Osteocyte (in vitro differentiated cells): ENCODE results near the gene SUPT3H. TPM values are rescaled to one million over a fixed set of nuclear protein-coding genes. Genes with fewer than 3 reads are reported as not detected.

Source experiments
- DNase-seq: peaks from one replicate; pipeline ENCODE4 v3.0.0; 2021; ENCODE audit warnings: mixed read lengths; ENCODE audit not compliant: unreplicated experiment; ENCODE audit errors: extremely low spot score
- H3K27ac Mint-ChIP-seq: one replicate; pipeline ENCODE4 v1.8.0; 2021; ENCODE audit warnings: mild to moderate bottlenecking, mixed read lengths; ENCODE audit not compliant: unreplicated experiment
- H3K27me3 Mint-ChIP-seq: one replicate; pipeline ENCODE4 v1.8.0; 2021; ENCODE audit warnings: mixed read lengths; ENCODE audit not compliant: unreplicated experiment
- H3K36me3 Mint-ChIP-seq: one replicate; pipeline ENCODE4 v1.8.0; 2021; ENCODE audit warnings: mixed read lengths; ENCODE audit not compliant: unreplicated experiment
- H3K4me1 Mint-ChIP-seq: one replicate; pipeline ENCODE4 v1.8.0; 2021; ENCODE audit warnings: mixed read lengths; ENCODE audit not compliant: unreplicated experiment
- H3K4me3 Mint-ChIP-seq: one replicate; pipeline ENCODE4 v1.8.0; 2021; ENCODE audit warnings: mild to moderate bottlenecking, moderate library complexity, mixed read lengths; ENCODE audit not compliant: unreplicated experiment
- H3K9me3 Mint-ChIP-seq: one replicate; pipeline ENCODE4 v1.8.0; 2021; ENCODE audit warnings: mixed read lengths; ENCODE audit not compliant: unreplicated experiment
- total RNA-seq: library from RNA; stranded (reverse); gene quantifications from 2 replicates; pipeline ENCODE4 v1.2.1, GENCODE V29; 2021
- TF ChIP-seq, protein P1 (sequence below): fragments of 200-600 bp; sonication (generic); IDR thresholded peaks from 2 replicates; pipeline ENCODE4 v1.5.0; 2021; ENCODE audit warnings: antibody characterized with exemption, mild to moderate bottlenecking, moderate library complexity

The SUPT3H gene
- total RNA-seq, 1 donor from 2014 or later, result 13.2 TPM

DNA sequence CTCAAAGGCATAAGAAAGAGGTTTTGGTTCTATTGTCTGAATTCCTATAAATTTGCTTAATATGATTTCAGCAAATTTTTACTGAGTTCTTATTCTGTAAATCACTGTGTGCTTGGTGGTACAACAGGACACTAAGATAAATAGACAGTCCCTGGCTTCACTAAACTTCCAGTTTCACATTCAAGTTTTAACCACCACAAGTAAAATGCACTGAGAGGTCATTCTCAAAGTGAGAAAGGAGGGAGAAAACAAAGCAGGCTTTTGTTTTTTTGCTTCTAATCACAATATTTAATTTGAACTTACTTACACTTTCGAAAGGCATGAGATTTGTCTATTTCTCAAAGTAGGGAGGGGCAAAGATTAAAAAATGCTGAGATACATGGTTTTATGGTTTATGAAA, 544.5 kb downstream of the SUPT3H start:
- Mint-ChIP-seq H3K4me1 (peaks cover 27% of the 10 kb centered on the region), H3K9me3 (no peaks in the 10 kb centered on the region), H3K27me3 (no peaks in the 10 kb centered on the region), H3K27ac (no peak overlapping the region), H3K4me3 (no peak overlapping the region), H3K36me3 (peaks cover 3% of the 10 kb centered on the region)
- TF ChIP-seq, protein P1, sequence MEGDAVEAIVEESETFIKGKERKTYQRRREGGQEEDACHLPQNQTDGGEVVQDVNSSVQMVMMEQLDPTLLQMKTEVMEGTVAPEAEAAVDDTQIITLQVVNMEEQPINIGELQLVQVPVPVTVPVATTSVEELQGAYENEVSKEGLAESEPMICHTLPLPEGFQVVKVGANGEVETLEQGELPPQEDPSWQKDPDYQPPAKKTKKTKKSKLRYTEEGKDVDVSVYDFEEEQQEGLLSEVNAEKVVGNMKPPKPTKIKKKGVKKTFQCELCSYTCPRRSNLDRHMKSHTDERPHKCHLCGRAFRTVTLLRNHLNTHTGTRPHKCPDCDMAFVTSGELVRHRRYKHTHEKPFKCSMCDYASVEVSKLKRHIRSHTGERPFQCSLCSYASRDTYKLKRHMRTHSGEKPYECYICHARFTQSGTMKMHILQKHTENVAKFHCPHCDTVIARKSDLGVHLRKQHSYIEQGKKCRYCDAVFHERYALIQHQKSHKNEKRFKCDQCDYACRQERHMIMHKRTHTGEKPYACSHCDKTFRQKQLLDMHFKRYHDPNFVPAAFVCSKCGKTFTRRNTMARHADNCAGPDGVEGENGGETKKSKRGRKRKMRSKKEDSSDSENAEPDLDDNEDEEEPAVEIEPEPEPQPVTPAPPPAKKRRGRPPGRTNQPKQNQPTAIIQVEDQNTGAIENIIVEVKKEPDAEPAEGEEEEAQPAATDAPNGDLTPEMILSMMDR, result no peak
- DNase-seq, result no peak

DNA sequence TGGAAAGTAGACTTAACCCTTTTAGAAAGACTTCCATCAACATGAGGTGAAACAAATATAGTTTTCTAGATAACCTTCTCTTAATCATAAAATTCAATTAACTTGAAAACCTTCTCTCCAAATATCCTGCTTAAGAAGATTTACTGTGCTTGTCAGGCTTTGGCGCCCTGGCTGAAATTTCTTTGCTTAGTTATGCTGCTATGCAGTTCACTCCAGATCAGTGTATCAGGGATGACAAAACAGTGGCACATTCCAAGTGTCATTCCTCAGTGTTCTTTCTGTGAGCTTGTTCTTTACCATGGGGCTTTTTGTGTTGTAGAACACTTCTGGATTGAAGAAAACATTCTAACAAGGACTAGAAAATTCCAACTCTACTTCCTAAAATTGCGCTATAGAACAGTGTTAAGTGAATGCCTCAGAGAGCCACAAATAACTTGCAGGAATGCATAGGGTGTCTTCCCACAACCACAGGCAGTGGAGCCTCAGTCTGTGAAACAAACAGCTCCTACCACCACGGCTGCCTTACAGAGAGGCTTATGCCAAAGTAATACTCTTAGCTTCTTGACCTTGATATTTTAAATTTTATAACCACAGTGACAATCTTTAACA, 546.6 kb downstream of the SUPT3H start:
- Mint-ChIP-seq H3K27ac (peak overlapping the region; percentile 1), H3K9me3 (no peaks in the 10 kb centered on the region), H3K4me3 (no peak overlapping the region), H3K36me3 (peaks cover 3% of the 10 kb centered on the region), H3K27me3 (no peaks in the 10 kb centered on the region), H3K4me1 (peaks cover 29% of the 10 kb centered on the region)
- no peak for DNase-seq
- TF ChIP-seq, protein P1, result no peak

DNA sequence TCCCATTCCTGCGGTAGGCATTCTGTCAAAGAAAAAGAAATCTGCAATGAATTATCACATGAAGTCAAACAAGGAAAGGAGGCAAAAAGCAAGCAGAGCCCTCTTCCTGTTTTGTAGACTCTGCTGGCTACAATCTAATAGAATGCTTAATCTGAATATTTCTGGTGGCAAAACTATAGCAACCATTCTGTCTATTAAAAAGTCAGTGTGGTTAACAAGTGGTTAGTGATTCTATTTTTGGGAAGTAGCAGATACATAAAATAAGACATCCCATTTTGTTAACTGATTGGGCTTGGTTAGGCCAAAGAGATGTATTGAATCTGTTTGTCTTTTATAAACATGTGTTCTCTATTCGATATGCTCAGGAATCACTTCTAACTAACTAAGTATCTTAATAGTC, 547.9 kb downstream of the SUPT3H start:
- Mint-ChIP-seq H3K36me3 (peaks cover 3% of the 10 kb centered on the region), H3K27me3 (no peaks in the 10 kb centered on the region), H3K4me1 (peaks cover 30% of the 10 kb centered on the region), H3K4me3 (no peak overlapping the region), H3K9me3 (no peaks in the 10 kb centered on the region), H3K27ac (no peak overlapping the region)
- DNase-seq, result no peak
- TF ChIP-seq, protein P1, result no peak

DNA sequence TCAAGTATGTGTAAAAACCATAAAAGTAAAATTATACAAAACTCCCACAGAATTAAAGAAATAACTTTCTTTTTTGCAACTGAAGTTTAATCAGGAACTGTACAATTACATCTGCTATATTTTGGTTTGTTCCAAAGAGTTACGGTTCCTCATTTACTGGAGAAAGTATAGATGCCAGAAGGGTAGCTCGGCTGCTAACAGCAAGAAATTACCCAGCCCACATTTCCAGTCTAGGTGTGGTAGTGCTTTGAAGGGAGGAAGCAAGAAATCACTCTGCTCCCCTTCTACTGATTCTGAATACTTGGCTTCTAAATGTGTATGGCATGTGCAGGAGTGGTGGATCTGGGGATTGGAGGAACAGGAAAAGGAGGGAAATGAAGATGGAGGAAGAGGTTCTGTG, 549.0 kb downstream of the SUPT3H start:
- Mint-ChIP-seq H3K27me3 (no peaks in the 10 kb centered on the region), H3K27ac (no peak overlapping the region)
- DNase-seq, result no peak

DNA sequence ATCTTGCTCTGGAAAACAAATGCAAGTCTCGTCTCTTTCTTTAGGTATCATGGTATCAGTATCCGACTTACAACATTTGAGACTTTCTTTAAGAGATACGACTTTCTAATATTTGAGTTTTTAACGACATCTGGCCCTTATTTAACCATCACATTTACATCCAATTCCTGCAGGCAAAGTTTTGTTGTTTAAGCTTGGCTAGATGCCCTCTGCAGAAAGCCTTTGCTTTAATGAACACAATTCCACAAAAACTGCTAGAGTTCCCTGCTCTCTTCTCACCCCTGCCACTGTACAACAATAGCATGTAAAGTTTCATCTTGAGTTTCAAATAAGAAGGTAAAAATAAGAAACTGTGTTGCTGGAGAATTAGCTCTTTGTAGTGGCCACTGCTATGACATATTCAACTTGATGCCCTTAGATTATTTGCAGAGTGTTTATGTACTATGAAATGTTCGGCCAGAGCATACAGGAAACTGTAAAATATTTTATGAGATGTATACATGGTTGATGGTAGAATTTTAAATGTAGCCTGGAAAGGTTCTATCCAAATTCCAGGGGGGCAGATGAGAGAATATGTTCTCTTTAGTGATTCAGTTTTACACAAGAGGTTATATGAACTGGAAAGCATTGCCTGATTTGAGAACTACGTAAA, 551.6 kb downstream of the SUPT3H start:
- Mint-ChIP-seq H3K4me1 (peaks cover 15% of the 10 kb centered on the region), H3K27ac (no peak overlapping the region), H3K36me3 (peaks cover 5% of the 10 kb centered on the region)

More for the DNA sequence above, 549.0 kb downstream of the SUPT3H start:
- no peaks in the 10 kb centered on the region for H3K9me3 Mint-ChIP-seq
- peaks cover 30% of the 10 kb centered on the region for H3K4me1 Mint-ChIP-seq
- peaks cover 3% of the 10 kb centered on the region for H3K36me3 Mint-ChIP-seq
- H3K4me3 Mint-ChIP-seq, result no peak overlapping the region
- TF ChIP-seq, protein P1, result no peak

More for the DNA sequence above, 551.6 kb downstream of the SUPT3H start:
- TF ChIP-seq, protein P1, result no peak
- H3K27me3 Mint-ChIP-seq, result no peaks in the 10 kb centered on the region
- DNase-seq, result no peak
- no peak overlapping the region for H3K4me3 Mint-ChIP-seq
- no peaks in the 10 kb centered on the region for H3K9me3 Mint-ChIP-seq
